Measurements from ENCODE around the gene NPTXR.

The NPTXR gene

DNA sequence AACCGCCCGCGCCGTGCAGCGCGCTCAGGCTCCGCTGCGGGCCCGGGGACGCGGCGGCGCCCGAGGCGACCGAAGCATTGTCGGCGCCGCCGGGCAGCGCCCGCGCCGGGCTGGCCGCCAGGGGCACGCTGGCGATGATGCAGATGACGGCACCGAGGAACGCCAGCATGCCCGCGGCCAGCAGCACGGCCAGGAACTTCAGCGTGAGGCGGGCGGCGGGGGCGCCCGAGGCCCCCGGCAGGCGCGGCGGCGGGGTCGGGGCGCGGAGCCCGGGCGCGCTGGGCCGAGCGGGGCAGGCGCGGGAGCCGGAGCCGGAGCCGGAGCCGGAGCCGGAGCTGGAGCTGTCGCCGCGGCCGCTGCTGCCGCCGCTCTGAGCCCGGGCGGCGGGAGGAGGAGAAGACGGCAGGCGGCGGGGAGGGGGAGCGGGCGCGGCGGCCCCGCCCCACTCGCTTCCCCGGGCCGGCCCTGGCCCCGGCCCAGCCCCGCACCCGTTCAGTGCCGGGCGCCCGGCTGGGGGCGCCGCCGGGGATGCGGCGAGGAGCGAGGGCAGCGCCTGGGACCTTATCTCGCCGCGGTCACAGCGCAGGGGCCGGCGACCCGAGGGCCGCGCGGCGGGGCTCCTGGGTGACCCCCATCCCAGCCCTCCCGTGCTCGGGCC is at the start of gene NPTXR:
Gene NPTXR, minus strand, starts transcription at position 372 of the 658 bp plus-strand sequence.
- no peak for FAIRE-seq

DNA sequence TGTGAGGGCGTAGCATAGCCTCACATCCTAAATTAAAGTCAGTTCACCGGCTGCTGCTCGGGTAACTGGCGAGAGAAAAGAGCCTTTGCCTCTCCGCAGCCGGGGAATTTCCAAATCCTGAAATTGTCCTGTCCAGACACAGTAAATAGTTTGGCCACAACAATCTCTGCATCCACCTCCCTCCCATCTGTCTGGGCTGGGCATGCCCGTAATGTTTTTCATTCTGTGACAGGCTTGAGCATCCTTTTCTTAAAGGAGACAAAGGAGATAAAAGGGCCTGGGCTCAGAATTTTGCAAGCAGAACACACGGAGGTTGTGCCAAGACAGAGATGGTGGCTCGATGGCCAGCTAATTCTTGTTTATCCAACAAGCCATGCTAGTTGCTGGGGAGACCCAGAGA is 47.4 kb upstream of the NPTXR start:
- no peak for FAIRE-seq

DNA sequence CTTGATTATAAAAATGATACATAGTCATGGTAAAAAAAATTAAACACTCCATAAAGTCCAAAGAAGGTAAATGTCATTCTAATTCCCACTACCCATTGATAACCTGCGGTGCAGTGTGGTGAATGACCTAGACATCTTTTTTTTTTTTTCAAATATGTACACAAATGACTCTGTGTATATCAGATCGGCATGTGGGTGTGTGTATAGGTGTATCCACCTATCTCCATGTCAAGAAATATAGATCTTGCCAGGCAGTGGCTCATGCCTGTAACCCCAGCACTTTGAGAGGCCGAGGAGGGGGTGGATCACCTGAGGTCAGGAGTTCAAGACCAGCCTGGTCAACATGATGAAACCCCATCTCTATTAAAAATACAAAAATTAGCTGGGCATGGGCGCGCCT is 46.5 kb upstream of the NPTXR start:
- no peak for FAIRE-seq

DNA sequence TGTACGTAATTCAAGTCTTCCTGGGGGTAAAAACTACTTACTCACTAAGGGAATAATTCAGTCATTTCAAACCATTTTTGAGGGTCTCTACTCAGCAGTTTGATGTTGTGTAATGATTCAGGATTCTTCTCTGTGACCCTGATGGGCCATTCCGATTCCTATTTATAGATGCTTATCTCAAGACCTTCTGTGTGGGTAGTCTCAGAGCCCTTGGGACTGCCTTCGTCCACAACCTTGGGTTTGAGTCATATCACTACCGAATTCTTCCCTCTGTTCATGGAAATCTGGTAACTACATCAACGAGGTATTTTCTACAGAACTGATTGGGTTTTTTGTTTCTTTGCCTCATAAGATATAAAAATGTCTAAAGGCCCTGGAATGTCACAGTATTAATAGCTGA is 42.5 kb upstream of the NPTXR start:
- FAIRE-seq: no peak

DNA sequence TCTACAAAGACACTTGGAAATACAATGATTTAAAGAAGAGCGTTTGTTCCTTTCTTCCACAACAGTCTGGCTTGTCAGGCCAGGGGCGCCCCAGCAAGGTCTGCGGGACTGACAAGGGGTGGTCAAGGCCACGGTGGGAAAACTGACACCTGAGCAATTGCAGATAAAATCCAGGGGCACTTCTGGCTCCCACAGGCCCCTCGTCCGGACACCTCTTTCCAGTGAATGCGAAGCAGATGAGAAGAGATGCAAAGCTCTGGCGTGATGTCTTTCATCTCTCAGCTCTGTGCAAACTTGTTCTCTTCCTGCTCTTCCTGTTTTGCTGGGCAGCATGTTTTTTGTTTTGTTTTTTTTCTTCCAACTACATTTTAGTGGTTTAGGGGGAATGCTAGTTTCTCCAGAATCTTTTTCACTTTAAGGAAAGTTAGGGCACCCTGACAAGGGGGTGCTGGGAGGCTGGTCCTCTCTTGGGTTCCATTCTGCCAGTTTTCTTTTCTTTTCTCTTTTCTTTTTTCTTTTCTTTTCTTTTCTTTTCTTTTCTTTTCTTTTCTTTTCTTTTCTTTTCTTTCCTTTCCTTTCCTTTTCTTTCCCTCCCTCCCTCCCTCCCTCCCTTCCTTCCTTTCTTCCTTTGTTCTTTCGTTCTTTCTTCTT is 39.3 kb upstream of the NPTXR start:
- FAIRE-seq: no peak

DNA sequence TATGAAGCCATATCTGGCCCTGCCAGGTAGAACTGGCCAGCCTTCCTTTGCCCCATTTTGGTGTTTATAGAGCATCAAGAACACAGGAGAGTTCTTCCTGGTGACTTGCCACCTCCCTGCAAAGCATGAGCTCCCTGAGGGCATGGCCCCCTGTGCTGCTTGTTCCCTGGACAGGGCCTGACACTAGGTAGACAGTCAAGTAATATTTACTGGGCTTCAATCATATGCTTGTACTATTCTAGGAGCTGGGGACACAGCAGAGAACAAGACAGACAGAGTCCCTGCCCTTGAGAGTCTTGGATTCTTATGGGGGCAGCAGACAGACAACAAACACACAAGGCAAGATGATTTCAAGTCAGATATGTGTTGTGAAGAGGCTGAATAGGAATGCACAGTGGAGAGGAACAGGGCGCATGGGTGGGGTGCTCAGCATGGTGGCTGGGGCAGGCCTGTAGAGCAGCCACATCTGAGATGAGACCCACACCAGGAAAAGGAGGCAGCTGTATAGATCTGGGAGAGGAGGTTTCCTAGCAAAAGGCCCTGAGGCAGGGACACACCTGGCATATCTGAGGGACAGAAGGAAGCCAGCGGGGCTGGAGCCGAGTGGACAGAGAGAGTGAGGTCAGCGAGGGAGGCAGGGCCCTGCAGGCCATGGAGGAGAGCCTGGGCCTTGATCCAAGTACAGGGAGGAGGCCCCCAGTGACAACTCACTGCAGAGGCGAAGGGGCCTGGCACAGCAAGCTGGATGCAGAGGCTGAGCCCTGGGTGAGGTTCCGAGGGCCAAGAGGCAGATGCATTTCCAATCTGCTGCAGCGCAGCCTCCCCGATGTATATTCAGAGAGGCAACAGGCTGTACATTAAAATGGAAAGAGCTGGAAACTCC is 38.4 kb upstream of the NPTXR start:
- FAIRE-seq: no peak

DNA sequence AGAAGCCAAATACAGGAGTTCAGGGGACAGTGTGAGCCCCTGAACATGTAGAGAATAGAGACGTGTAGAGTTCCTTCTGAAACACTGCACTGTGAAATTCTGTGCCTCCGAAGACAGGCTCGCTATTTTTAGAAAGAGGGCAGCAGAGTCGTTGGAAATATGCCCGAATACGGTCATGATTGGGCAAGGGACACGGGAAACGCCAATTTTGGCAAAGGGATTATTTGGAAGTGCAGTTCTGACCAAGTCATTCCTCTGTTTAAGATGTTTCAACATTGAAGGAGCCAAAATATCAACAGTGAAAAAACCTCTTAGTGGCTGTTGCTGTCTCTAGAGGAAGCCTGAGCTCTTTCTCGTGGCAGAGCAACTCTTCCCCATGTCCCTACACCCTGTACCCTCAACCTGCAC is 37.6 kb upstream of the NPTXR start:
- FAIRE-seq: no peak

DNA sequence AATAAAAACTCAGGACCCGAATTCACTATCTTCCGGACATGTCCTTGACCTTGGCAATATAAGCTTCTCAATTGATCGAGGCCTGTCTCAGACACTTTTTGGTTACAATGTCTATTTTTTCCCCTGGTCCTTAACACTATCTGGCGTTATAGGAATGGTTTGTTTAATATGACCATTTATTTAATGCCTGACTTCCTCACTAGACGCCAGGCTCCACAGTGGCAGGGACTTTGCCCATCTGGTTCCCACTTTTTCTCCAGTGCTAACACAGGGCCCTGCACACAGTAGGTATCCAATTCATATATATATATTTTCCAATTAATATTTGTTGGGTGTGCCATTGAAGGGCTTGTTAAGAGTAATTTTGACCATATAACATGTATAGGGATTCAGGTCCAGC is 36.1 kb upstream of the NPTXR start:
- no peak for FAIRE-seq

DNA sequence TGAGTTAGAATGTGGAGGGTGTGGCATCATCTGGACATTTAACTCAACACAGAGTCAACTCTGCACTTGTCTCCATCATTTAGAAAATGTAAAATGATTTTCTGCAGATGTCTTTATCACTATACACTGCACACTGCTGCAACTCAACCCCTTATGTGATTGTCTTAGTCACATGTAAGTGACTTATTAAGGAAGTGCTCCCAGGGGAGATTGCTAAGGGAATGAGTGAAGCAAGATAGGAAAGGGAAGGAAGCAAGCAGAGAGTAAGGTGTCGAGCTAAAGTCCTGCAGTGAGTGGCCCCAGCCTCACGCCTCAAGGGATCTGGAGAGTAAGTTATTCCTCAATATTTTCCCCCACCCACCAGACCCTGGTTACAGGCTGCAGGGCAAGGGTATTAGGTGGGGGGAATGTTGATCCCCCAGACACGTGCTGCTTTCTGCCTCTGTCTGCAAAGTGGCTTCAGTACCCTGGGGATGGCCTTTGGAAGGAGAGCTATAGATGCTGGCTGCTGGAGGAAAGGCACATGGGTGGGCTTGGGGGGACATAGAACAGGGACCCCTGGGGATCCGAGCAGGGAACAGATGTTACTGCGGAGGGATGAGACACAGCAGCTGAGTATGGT is 35.4 kb upstream of the NPTXR start:
- no peak for FAIRE-seq

DNA sequence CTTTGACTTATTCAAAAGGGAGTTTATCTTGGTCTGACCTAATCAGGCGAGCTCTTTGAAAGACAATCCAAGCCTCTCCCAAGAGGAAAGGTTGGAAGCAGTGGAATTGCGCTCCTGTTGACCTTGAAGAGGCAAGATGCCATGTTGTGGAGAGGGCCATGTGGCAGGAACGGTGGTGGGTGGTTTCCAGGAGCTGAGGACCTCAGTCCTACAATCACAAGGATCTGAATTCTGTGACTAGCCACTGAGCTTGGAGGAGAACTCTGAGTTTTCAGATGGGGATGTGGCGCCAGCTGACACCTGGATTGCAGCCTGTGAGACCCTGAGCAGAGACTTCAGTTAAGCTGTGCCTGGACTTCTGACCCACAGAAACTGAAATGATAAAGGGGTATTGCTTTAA is 34.2 kb upstream of the NPTXR start:
- no peak for FAIRE-seq

DNA sequence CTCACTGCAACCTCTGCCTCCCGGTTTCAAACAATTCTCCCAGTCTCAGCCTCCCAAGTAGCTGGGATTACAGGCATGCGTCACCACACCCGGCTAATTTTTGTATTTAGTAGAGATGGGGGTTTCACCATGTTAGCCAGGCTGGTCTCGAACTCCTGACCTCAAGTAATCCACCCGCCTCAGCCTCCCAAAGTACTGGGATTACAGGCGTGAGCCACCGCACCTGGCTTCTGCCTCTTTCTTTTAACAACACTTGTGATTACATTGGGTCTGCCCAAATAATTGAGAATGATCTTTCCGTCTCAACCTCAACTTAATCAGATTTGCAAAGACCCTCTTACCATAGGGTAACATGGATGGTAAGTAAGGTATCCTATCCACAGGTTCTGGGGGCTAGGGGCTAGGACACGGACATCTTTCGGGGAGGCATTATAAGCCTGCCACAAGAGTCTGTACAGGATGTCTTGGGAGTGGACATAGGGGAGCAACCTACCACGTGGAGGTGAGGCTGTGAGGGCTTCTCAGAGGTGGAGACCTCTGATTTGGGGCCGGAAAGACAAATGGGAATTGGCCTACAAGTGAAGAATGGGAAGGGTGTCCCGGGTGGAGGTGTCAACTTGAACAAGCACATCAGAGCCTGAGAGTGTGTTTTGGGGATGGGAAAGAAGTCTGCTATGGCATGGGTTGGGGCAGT is 30.8 kb upstream of the NPTXR start:
- no peak for FAIRE-seq

DNA sequence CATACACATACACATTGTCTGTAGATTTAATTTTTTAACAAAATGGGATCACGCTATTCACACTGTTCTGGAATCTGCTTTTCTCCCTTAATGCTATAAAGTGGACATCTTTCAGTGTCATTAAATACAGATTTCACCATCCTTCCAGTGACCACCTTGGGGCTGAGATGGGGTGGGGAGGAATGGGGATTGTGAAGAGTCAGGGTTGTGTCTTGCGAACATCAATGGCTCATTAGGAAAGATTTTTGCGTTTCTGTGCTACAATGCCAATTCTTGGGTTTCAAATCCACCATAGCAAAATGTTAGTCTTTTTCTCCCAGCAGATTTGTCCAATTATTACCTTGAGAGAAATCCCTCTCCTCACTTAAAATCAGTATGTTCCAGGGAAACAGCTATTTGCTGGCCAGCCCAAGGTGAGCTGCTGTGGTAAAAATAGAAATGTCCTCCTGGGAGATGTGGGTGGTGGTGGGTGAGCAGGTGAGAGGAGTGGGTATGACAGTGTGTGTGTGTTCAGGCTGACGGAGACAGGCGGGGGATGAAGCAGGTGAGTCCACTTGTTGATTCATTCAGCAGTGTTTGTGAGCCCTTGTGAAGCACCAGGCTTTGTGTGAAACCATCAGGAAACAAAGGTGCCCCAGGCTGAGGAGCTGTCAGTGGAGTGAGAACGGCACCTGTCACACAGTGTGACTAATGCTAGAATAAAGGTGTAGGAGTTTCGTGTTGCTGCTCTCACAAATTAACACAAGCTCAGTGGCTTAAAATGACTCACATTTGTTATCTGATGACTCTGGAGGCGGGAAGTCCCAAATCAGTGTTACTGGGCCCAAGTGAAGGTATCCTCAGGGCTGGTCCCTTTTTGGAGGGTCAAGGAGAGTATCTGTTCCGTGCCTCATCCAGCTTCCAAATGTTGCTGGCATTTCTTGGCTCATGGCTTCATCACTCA is 29.9 kb upstream of the NPTXR start:
- peak; percentile 65 for FAIRE-seq

DNA sequence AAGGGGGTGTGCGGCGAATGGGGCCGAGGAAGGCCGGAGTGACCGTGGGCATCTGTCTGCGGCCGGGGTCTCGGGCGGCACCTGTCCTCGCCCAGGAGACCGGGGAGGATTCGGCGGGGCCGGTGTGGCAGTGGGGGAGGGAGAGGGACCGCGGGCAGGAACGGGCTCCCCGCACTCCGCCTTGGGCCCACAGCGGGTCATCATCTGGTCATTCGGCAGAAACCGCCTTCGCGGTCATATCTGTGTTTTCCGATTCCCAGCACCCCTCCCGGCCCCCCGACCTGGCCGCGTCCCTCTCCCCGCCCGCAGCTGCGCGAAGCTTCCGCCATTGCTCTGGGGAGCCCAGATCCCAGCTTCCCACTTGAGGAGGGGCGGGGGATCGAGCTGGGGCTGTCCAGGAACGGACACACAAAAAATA is 29.0 kb upstream of the NPTXR start:
- no peak for FAIRE-seq

DNA sequence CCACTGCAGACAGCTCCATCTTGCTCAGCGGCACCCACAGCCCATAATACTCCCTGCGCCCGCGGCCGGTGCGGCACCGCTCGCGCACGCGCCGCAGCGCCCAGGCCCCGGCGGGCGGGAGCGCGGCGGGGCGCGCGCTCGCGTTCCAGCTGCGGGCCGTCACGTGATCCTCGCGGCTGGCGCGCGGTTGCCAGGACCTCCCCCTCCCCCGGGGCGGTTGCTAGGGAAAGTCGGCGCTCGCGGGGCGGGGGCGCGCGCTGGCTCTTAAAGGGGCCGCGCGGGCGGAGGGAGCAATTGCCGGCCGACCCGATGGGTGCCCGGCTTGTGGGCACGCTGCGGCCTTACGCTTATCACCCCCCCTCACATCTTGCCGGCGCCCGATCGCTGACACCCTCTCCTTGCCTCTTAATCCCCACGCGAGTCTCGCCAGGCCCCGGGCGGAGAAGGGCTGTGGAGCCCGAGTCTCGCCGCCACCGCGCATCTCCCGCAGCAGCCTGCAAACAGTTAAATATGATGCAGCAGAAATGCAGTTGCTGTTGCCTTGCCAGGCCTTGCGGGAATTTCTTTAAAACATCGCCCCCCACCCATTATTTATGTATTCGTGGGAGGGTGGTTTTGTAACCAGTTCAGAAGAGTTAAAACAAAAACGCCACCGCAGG is 28.5 kb upstream of the NPTXR start, which contains the start of gene CBX6:
Gene CBX6, minus strand, starts transcription at position 45 of the 659 bp plus-strand sequence. Its CDS starts 26 bp downstream, at position 19.
- FAIRE-seq: no peak

DNA sequence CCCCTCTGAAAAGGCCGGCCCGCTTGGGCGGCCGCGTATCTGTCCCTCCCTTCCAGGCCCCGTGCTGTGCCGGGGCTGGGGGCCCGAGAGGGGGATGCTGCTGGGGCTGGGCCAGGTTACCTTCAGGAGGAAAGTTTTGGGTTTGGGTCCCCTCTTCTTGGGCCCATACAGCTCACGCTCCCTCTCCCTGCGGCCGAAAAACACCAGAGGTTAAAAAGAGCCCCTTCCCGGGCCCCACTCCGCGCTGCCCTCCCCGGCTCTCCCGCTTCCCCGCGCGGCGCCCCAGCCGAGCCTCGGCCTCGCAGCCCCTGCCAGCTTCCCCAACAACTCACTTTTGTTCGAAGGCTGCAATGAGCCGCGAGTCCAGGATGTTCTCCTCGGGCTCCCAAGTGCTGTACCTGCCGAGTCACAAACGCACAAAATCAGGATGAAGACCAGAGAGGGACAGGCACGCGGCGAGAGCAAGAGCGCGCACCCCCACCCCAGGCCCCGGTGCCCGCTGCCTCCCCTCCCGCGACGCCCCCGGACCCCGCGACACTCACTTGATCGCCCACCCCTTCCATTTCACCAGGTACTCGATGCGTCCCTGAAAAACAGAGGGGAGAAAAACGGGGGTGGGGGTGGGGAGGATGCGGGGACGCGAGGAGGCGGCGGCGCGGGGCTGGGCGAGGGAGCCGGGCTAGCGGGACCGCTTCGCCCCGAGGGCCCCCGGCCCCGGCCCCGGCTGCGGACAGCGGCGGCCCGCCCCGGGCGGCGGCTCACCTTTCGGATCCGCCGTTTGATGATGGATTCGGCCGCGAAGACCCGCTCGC is 27.7 kb upstream of the NPTXR start:
- no peak for FAIRE-seq

DNA sequence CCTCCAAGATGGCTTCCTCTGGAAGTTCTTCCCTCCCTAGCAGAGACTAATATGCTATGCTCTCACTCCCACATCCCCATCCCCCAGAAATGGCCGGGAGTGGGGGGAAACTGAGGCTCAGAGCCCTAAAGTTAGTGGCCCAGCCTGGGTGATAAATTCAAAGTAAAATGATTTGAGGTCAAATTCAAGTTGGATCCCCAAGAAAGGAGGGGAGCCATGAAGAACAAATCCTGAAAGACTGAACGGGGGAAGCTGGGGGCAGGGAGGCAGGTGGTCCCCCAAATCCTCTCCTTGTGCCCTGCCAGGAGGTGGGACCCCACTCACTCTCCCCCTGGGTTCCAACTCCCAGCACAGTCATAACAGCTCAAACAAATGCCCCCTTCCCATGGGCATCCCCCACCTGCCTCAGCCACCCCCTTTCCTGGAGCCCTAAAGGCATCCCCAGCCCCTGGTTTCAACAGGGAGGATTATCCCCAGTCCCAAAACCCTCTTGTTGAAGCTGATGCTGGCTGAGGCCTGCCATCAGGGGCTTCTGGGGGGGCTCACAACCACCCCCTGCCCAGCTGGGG is 27.0 kb upstream of the NPTXR start:
- no peak for FAIRE-seq

DNA sequence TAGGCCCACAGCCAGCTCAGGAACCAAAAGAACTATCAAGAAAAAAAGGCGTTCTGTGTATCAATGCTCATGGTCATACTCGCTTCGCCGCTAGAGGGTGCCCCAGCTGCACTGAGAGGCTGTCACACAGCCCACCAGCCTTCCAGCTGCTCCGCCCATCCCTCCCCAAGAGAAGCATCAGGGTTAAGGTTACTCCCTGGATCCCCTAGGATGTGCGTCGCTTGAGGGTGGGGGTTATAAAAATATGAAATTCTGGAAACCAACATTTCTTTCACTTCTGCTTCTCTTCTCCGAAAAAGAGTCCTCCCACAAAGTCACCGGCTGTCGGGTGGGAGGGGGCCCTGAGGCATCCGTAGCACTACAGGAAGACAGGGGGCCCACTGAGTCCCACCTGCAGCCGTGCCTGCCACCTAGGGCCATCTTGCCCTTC is 26.5 kb upstream of the NPTXR start:
- peak; percentile 79 for FAIRE-seq

DNA sequence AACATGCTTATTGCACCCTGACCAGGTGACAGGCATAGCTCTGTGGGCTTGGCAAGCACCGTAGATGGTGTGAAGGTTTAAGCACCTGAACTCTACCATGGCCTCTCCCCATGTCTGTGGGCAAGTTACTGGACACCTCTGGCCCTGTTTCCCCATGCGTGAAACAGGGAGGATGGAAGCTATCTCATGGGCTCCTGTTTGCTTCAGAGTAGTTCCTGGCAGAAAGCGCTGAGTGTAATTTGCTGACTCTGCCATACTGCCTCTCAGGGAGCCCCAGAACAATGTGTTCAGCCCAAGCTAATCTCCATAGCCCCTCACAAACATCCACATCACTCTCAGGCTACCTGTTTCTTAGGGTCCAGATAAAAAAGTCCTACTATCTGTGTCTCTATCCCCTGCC is 25.8 kb upstream of the NPTXR start:
- no peak for FAIRE-seq

DNA sequence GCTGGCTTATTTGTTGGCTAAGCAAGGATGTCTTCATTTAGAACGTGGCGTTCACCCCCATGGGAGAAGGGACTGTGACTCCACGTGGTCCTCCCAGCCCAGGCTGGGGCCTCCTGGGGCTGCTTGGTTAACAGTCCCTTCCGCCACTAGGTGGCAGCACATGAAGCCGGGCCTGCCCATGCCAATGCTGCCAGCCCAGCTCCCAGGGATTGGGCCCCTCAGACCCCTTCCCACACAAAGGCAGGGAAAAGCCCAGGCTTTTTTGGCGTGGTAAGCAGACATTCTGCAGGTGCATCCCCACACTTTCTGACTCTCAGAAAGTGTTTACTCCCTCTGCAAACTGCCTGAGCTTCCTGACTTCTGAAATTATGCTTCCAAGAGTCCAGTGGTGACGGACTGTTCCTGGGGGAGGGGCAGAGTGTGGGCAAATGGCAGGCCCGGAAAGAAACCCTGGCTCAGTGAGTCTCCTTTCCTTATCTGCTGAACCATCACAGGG is 25.1 kb upstream of the NPTXR start:
- FAIRE-seq: no peak
